ENCODE measurements around the gene EXOSC9. TPM values are rescaled to one million over a fixed set of nuclear protein-coding genes. Genes with fewer than 3 reads are reported as not detected.

Gene EXOSC9
- total and polyA plus RNA-seq, 10 of the 15 experiments (the other 5 are each of a cell fraction or from before 2014, with no cell fraction given): 49.0 to 131 (median 85.4) TPM

- TF ChIP-seq ZBTB40 (IDR thresholded peaks at IDR 0.05; ENCODE audit: borderline replicate concordance) (no peak), NFIC (IDR thresholded peaks at IDR 0.05; ENCODE audit: low read depth, low read length) (0 out of 2 replicates have a peak, but pooled peaks have one; percentile 24)
Measured at GRCh38 chr4:121777625-121778024, 23.5 kb upstream of the EXOSC9 start (continued).

- Histone ChIP-seq H3K27me3 (replicated peaks in 1 of 2; ENCODE audit: control insufficient read depth in 2 of 2, insufficient read depth in 2 of 2, low read length in 1 of 2) (no peaks in the 10 kb centered on the region; a peak in 1 of 4 replicates), H3K4me2 (ENCODE audit: control insufficient read depth, insufficient read depth) (no peak overlapping the region)
Measured at GRCh38 chr4:121778991-121779628, 22.0 kb upstream of the EXOSC9 start.

More at GRCh38 chr4:121778991-121779628, 22.0 kb upstream of the EXOSC9 start:
- ChIA-PET POLR2A (interaction anchor here (1.0 to 3.6 kb wide), 4 partner anchors 11 to 22 kb away, joined by 3 to 19 read pairs (median 8); partner anchors contain the start of gene EXOSC9), CTCF (interaction anchor here (0.7 to 2.0 kb wide), 5 partner anchors 9 to 82 kb away, joined by 3 to 6 read pairs (median 5); partner anchors contain the start of gene ANXA5), RAD21 (ENCODE audit: unreplicated experiment) (interaction anchor here (1.0 to 4.0 kb wide), 3 partner anchors 16 to 45 kb away, joined by 4 to 28 read pairs (median 9); partner anchors contain the start of genes CCNA2 and EXOSC9), SMC1A (ENCODE audit: uncharacterized antibody, unreplicated experiment) (interaction anchor here (1.2 to 3.9 kb wide), 8 partner anchors 11 to 45 kb away, joined by 3 to 36 read pairs (median 12); partner anchors contain the start of genes CCNA2, EXOSC9 and SMIM43)
- H3K36me3 ChIP-seq (ENCODE audit: control insufficient read depth in 2 of 2, insufficient read depth in 2 of 2, low read length in 1 of 2): no peaks in the 10 kb centered on the region
- peaks cover 12% of the 10 kb centered on the region for H3K4me1 ChIP-seq (ENCODE audit: control insufficient read depth, insufficient read depth, low read length)
- no TSS peak for BruUV-seq (replicated peaks)
- H3K79me2 ChIP-seq (ENCODE audit: control insufficient read depth, insufficient read depth, low read length): no peaks in the 10 kb centered on the region
- H2AFZ ChIP-seq (ENCODE audit: control insufficient read depth, low read depth, low read length): no peak overlapping the region
- H3K9me3 ChIP-seq (replicated peaks; ENCODE audit: control insufficient read depth, insufficient read depth, low read length): no peaks in the 10 kb centered on the region
- FAIRE-seq (no peak), DNase-seq (ENCODE audit: low read depth, low spot score) (no peak), ATAC-seq (peak; percentile 11; the same call in 2 of the 3 replicates)
- no peak overlapping the region for H3K9ac ChIP-seq (ENCODE audit: control insufficient read depth, insufficient read depth, low read length)
- H3K27ac ChIP-seq (ENCODE audit: control insufficient read depth, insufficient read depth): no peak overlapping the region
- no peak for TF ChIP-seq SIX5 (IDR thresholded peaks at IDR 0.05; ENCODE audit: low read depth, low read length, severe bottlenecking)
- no peak for TF ChIP-seq POLR2AphosphoS5 (IDR thresholded peaks at IDR 0.05; ENCODE audit: low read length)
- TF ChIP-seq MLLT1 (IDR thresholded peaks at IDR 0.05): peak; percentile 74
- no peak for TF ChIP-seq BACH1 (IDR thresholded peaks at IDR 0.05; ENCODE audit: borderline replicate concordance)
- no peak overlapping the region for H3K4me3 ChIP-seq
- in situ Hi-C loops (cut with MboI) (no loop called here), intact Hi-C loops (cut with micrococcal nuclease; ENCODE audit: unreplicated experiment) (no loop called here)
- 87% methylated on average over 8 of the region's 8 CpGs for WGBS (ENCODE audit: insufficient coverage, insufficient replicate concordance, low lambda C conversion rate, missing lambda C conversion rate)
- no peaks in the 10 kb centered on the region for H4K20me1 ChIP-seq (ENCODE audit: control insufficient read depth, insufficient read depth)

All from GM12878 (cell line).